HAP-1 (cell line): Measurements from ENCODE around the gene KCNIP1.

Source experiments
- DNase-seq, 2 experiments: peaks; one replicate each; pipeline ENCODE4 v3.0.0-alpha.2; 2016 to 2020; ENCODE audit warnings: low spot score in 2 of 2
- H3K27me3 ChIP-seq: fragments of 250-450 bp; sonication (Bioruptor Pico); 2 replicates; pipeline ENCODE4 v1.5.1; 2020; ENCODE audit warnings: low read depth, mild to moderate bottlenecking, moderate library complexity
- H3K36me3 ChIP-seq: fragments of 250-450 bp; sonication (Bioruptor Pico); replicated peaks from 2 replicates; pipeline ENCODE4 v1.5.1; 2020; ENCODE audit warnings: mild to moderate bottlenecking
- H3K4me1 ChIP-seq: fragments of 250-450 bp; sonication (Bioruptor Pico); 2 replicates; pipeline ENCODE4 v1.5.1; 2020; ENCODE audit warnings: mild to moderate bottlenecking
- H3K4me3 ChIP-seq: fragments of 250-450 bp; sonication (Bioruptor Pico); 2 replicates; pipeline ENCODE4 v1.5.1; 2020; ENCODE audit warnings: mild to moderate bottlenecking, moderate library complexity
- H3K9me3 ChIP-seq: fragments of 250-450 bp; sonication (Bioruptor Pico); 2 replicates; pipeline ENCODE4 v1.5.1; 2020; ENCODE audit warnings: mild to moderate bottlenecking, moderate library complexity
- in situ Hi-C: fragments of 300-500 bp; cut with MboI; formaldehyde crosslinking; loops from 3 replicates; pipeline ENCODE4 v1.14.3; 2020; ENCODE audit warnings: low sequenced_read_pairs, inconsistent platforms, mixed read lengths

KCNIP1 gene

GRCh38 chr5:170503990-170504596 lies at the start of gene KCNIP1:
KCNIP1 (plus strand) TSS chr5:170504020.
- DNase-seq = peak; percentile 12 to 65
- no peaks in the 10 kb centered on the region for H3K36me3 ChIP-seq
- H3K4me1 ChIP-seq = peaks cover 9% of the 10 kb centered on the region
- H3K4me3 ChIP-seq = peak within 1 kb of the TSS; percentile 24
- no peaks in the 10 kb centered on the region for H3K9me3 ChIP-seq
- in situ Hi-C loops = no loop called here
- H3K27me3 ChIP-seq = no peaks in the 10 kb centered on the region

GRCh38 chr5:170463426-170463825 lies 40.4 kb upstream of the KCNIP1 start:
- peaks cover 9% of the 10 kb centered on the region for H3K27me3 ChIP-seq
- no peaks in the 10 kb centered on the region for H3K9me3 ChIP-seq
- H3K36me3 ChIP-seq = no peaks in the 10 kb centered on the region
- in situ Hi-C loops = no loop called here
- no peaks in the 10 kb centered on the region for H3K4me1 ChIP-seq
- no peak overlapping the region for H3K4me3 ChIP-seq
- DNase-seq = no peak

- Histone ChIP-seq H3K4me3 (no peak overlapping the region), H3K36me3 (no peaks in the 10 kb centered on the region), H3K4me1 (peaks cover 5% of the 10 kb centered on the region), H3K9me3 (no peaks in the 10 kb centered on the region), H3K27me3 (peaks cover 9% of the 10 kb centered on the region)
- in situ Hi-C loops = no loop called here
- DNase-seq = no peak
Observed at GRCh38 chr5:170464280-170465127, 39.3 kb upstream of the KCNIP1 start.

- H3K9me3 ChIP-seq = no peaks in the 10 kb centered on the region
- in situ Hi-C loops = no loop called here
- no peak for DNase-seq
- H3K36me3 ChIP-seq = no peaks in the 10 kb centered on the region
- H3K4me3 ChIP-seq = no peak overlapping the region
- H3K4me1 ChIP-seq = peaks cover 5% of the 10 kb centered on the region
- H3K27me3 ChIP-seq = peaks cover 9% of the 10 kb centered on the region
Observed at GRCh38 chr5:170466553-170466952, 37.3 kb upstream of the KCNIP1 start.

GRCh38 chr5:170466988-170467707 lies 36.7 kb upstream of the KCNIP1 start:
- Histone ChIP-seq H3K4me3 (no peak overlapping the region), H3K9me3 (no peaks in the 10 kb centered on the region), H3K4me1 (peaks cover 5% of the 10 kb centered on the region), H3K36me3 (no peaks in the 10 kb centered on the region), H3K27me3 (peaks cover 9% of the 10 kb centered on the region)
- in situ Hi-C loops = no loop called here
- no peak for DNase-seq

GRCh38 chr5:170468633-170469285 lies 35.1 kb upstream of the KCNIP1 start:
- no peaks in the 10 kb centered on the region for H3K9me3 ChIP-seq
- DNase-seq = peak; percentile 47 to 51
- H3K36me3 ChIP-seq = no peaks in the 10 kb centered on the region
- H3K4me3 ChIP-seq = no peak overlapping the region
- H3K27me3 ChIP-seq = peaks cover 9% of the 10 kb centered on the region
- peaks cover 9% of the 10 kb centered on the region for H3K4me1 ChIP-seq
- in situ Hi-C loops = no loop called here

GRCh38 chr5:170469414-170469813 lies 34.4 kb upstream of the KCNIP1 start:
- DNase-seq = no peak
- in situ Hi-C loops = no loop called here
- H3K36me3 ChIP-seq = no peaks in the 10 kb centered on the region
- H3K4me1 ChIP-seq = peaks cover 16% of the 10 kb centered on the region
- no peaks in the 10 kb centered on the region for H3K9me3 ChIP-seq
- peaks cover 4% of the 10 kb centered on the region for H3K27me3 ChIP-seq
- H3K4me3 ChIP-seq = no peak overlapping the region

- in situ Hi-C loops = no loop called here
- no peaks in the 10 kb centered on the region for H3K36me3 ChIP-seq
- no peaks in the 10 kb centered on the region for H3K9me3 ChIP-seq
- peaks cover 19% of the 10 kb centered on the region for H3K4me1 ChIP-seq
- DNase-seq = no peak
- no peak overlapping the region for H3K4me3 ChIP-seq
- H3K27me3 ChIP-seq = peaks cover 4% of the 10 kb centered on the region; the same call in 1 of the 2 replicates
Observed at GRCh38 chr5:170470275-170470674, 33.5 kb upstream of the KCNIP1 start.

GRCh38 chr5:170470808-170471404 lies 32.9 kb upstream of the KCNIP1 start:
- no peak for DNase-seq
- no peaks in the 10 kb centered on the region for H3K9me3 ChIP-seq
- no peak overlapping the region for H3K4me3 ChIP-seq
- peaks cover 4% of the 10 kb centered on the region; the same call in 1 of the 2 replicates for H3K27me3 ChIP-seq
- H3K4me1 ChIP-seq = peaks cover 19% of the 10 kb centered on the region
- in situ Hi-C loops = no loop called here
- no peaks in the 10 kb centered on the region for H3K36me3 ChIP-seq

GRCh38 chr5:170471551-170472178 lies 32.2 kb upstream of the KCNIP1 start:
- Histone ChIP-seq H3K9me3 (no peaks in the 10 kb centered on the region), H3K4me3 (no peak overlapping the region), H3K4me1 (peaks cover 19% of the 10 kb centered on the region), H3K27me3 (no peaks in the 10 kb centered on the region), H3K36me3 (no peaks in the 10 kb centered on the region)
- DNase-seq = no peak
- in situ Hi-C loops = no loop called here

- no peaks in the 10 kb centered on the region for H3K9me3 ChIP-seq
- peaks cover 19% of the 10 kb centered on the region for H3K4me1 ChIP-seq
- DNase-seq = peak in 1 of 2 experiments; percentile 26
- H3K4me3 ChIP-seq = no peak overlapping the region
- in situ Hi-C loops = no loop called here
- H3K27me3 ChIP-seq = no peaks in the 10 kb centered on the region
- H3K36me3 ChIP-seq = no peaks in the 10 kb centered on the region
Observed at GRCh38 chr5:170473642-170474041, 30.2 kb upstream of the KCNIP1 start.

GRCh38 chr5:170474489-170475274 lies 29.1 kb upstream of the KCNIP1 start:
- no peaks in the 10 kb centered on the region for H3K27me3 ChIP-seq
- H3K4me1 ChIP-seq = peaks cover 14% of the 10 kb centered on the region
- in situ Hi-C loops = no loop called here
- H3K9me3 ChIP-seq = no peaks in the 10 kb centered on the region
- DNase-seq = no peak
- H3K36me3 ChIP-seq = no peaks in the 10 kb centered on the region
- no peak overlapping the region for H3K4me3 ChIP-seq
